Neutrophil (primary cell): ENCODE measurements around the gene FAM193B.

Source experiments
- H3K27ac ChIP-seq: fragments of 200-600 bp; sonication (generic); 2 replicates; pipeline ENCODE4 v1.5.1; 2016; ENCODE audit warnings: mild to moderate bottlenecking, moderate library complexity
- H3K27me3 ChIP-seq: fragments of 200-600 bp; sonication (generic); 2 replicates; pipeline ENCODE4 v1.6.0; 2016; ENCODE audit warnings: mild to moderate bottlenecking
- H3K36me3 ChIP-seq: fragments of 200-600 bp; sonication (generic); 2 replicates; pipeline ENCODE4 v1.5.1; 2017
- H3K4me1 ChIP-seq, 2 experiments: fragments of 200-600 bp in 1 of 2; sonication (generic) in 1 of 2; 1 replicate in 1 of 2; 2 replicates in 1 of 2; pipeline versions ENCODE4 v1.5.1 to v1.6.1; 2013 to 2016; ENCODE audit warnings: low read depth in 1 of 2, low read length in 1 of 2, mild to moderate bottlenecking in 1 of 2, moderate library complexity in 1 of 2; ENCODE audit not compliant: control insufficient read depth in 1 of 2, insufficient read depth in 1 of 2
- H3K4me3 ChIP-seq, 2 experiments: fragments of 200-600 bp in 1 of 2; sonication (generic) in 1 of 2; 1 replicate in 1 of 2; 2 replicates in 1 of 2; pipeline ENCODE4 v1.5.1; 2013 to 2016; ENCODE audit warnings: low read depth in 1 of 2, low read length in 1 of 2, mild to moderate bottlenecking in 1 of 2, moderate library complexity in 1 of 2
- H3K9me3 ChIP-seq: fragments of 200-600 bp; sonication (generic); 2 replicates; pipeline ENCODE4 v1.5.1; 2016
- CTCF ChIP-seq: fragments of 200-600 bp; sonication (generic); IDR thresholded peaks from 2 replicates; pipeline ENCODE4 v1.5.1; 2016; ENCODE audit warnings: antibody characterized with exemption

FAM193B gene

GRCh38 chr5:177554474-177555111 lies at the start of gene FAM193B:
Gene FAM193B, minus strand, starts transcription at chr5:177554563. Its CDS starts 105 bp downstream, at chr5:177554458.
- Histone ChIP-seq H3K36me3 (peaks cover 9% of the 10 kb centered on the region), H3K4me3 (peak within 1 kb of the TSS; percentile 80 to 83), H3K27ac (peak within 1 kb of the TSS; percentile 73), H3K27me3 (no peaks in the 10 kb centered on the region), H3K4me1 (peaks cover 18 to 20% of the 10 kb centered on the region in 2 experiments), H3K9me3 (no peaks in the 10 kb centered on the region)
- TF ChIP-seq CTCF, result peak; percentile 36

GRCh38 chr5:177604116-177604521 lies 49.8 kb upstream of the FAM193B start:
- H3K9me3 ChIP-seq, result no peaks in the 10 kb centered on the region
- no peak for TF ChIP-seq CTCF
- peaks cover 10 to 13% of the 10 kb centered on the region in 2 experiments for H3K4me1 ChIP-seq
- no peak overlapping the region for H3K27ac ChIP-seq
- no peaks in the 10 kb centered on the region for H3K27me3 ChIP-seq
- H3K4me3 ChIP-seq, result no peak overlapping the region
- peaks cover 3% of the 10 kb centered on the region for H3K36me3 ChIP-seq

DNA sequence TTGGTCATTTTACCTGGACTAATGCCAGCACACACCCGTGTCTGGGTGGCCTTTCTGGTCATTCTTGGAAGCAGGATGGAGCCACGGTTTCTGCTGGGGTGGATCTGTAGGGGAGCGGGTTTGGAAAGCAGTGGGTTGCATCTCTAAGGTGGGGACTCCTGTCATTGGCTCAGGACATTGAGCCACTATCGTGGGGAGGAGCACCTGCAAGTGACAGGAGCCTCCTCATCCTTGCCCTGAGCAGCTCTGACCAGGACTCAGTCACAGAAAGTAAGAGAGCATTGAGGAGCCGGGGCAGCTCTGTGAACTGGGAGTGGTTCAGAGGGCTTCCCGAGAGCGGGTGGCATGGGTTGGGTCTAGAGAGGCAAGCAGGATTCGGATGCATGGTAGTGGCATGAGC lies 49.3 kb upstream of the FAM193B start:
- Histone ChIP-seq H3K4me3 (no peak overlapping the region), H3K9me3 (no peaks in the 10 kb centered on the region), H3K36me3 (no peaks in the 10 kb centered on the region), H3K27me3 (peaks cover 4% of the 10 kb centered on the region), H3K27ac (no peak overlapping the region), H3K4me1 (peaks cover 15 to 18% of the 10 kb centered on the region in 2 experiments)
- TF ChIP-seq CTCF, result no peak

GRCh38 chr5:177602458-177602830 lies 48.1 kb upstream of the FAM193B start:
- H3K9me3 ChIP-seq, result no peaks in the 10 kb centered on the region
- no peak overlapping the region for H3K4me3 ChIP-seq
- H3K27me3 ChIP-seq, result peaks cover 14% of the 10 kb centered on the region
- peaks cover 17 to 20% of the 10 kb centered on the region in 2 experiments for H3K4me1 ChIP-seq
- TF ChIP-seq CTCF, result no peak
- no peaks in the 10 kb centered on the region for H3K36me3 ChIP-seq
- no peak overlapping the region for H3K27ac ChIP-seq

DNA sequence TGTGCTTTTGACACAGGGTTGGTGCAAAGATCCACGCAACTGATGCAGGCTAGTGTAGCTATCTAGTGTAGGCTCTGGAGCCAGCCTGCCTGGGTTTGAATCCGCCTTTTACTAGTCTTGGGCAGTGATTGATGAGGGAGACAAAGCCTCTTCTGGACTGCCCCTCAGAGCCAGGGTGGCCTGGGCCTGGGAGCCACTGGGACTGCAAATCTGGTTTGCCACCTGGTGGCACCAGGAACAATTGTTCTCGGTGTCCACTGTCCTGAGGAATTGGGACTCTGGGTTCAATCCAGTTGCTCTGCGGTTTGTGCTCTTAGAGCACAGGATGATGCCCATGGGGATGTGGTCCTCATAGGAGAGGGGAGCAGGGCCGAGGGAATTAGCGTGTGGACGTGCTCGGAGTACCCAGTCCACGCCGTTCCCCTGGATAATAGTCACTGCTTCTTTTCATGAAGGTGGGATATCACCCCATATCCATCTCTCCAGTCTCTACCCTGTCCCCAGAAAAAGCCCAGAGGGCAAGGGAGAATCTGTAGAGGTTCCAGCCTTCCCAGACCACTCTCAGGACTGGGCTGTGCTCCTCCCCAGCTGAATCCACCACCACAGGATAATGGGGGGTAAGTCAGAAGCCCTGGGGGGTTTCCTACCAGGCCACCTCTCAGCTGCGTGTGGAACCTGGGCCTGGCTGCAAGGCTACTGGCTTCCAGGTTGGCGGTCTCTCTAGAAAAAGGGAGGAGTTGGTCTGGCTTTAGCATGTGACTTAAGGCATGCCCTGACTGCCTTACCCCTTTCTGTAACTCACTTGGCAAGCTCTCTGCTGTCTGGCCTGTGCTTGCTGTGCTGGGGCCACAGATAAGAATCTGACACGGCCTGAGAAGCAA lies 47.5 kb upstream of the FAM193B start:
- Histone ChIP-seq H3K27ac (no peak overlapping the region), H3K27me3 (peaks cover 14% of the 10 kb centered on the region), H3K36me3 (no peaks in the 10 kb centered on the region), H3K4me1 (peaks cover 17 to 20% of the 10 kb centered on the region in 2 experiments), H3K4me3 (no peak overlapping the region), H3K9me3 (no peaks in the 10 kb centered on the region)
- TF ChIP-seq CTCF, result no peak
